Measurements from ENCODE around the gene PPP1R14C. TPM values are rescaled to one million over a fixed set of nuclear protein-coding genes. Genes with fewer than 3 reads are reported as not detected.

PPP1R14C gene
- total and polyA plus RNA-seq, 2 of the 13 experiments (the other 11 are each of a cell fraction or from before 2014, with no cell fraction given) = not detected

- TF ChIP-seq BATF2 (CRISPR knock-in tag; IDR thresholded peaks at IDR 0.05) = no peak
Observed at GRCh38 chr6:150142670-150143515, at the start of gene PPP1R14C (continued).

GRCh38 chr6:150093397-150093796 is 49.4 kb upstream of the PPP1R14C start:
- Histone ChIP-seq H3K9me3 (ENCODE audit: low read length) (no peaks in the 10 kb centered on the region), H3K4me3 (replicated peaks in 1 of 3; ENCODE audit: insufficient read depth in 1 of 3, low read depth in 2 of 3, low read length in 3 of 3) (no peak overlapping the region), H2AFZ (ENCODE audit: low read length) (no peak overlapping the region), H3K4me2 (ENCODE audit: low read depth, low read length) (no peak overlapping the region), H3K36me3 (replicated peaks in 1 of 2; ENCODE audit: control insufficient read depth in 1 of 2, insufficient read depth in 2 of 2, low read length in 2 of 2) (no peaks in the 10 kb centered on the region), H3K79me2 (ENCODE audit: insufficient read depth, low read length) (no peaks in the 10 kb centered on the region), H3K27me3 (ENCODE audit: control insufficient read depth in 1 of 2, insufficient read depth in 2 of 2, low read length in 2 of 2) (peaks cover 5 to 38% of the 10 kb centered on the region in 2 experiments), H3K27ac (ENCODE audit: extremely low read length, insufficient read depth, low read length) (no peak overlapping the region), H3K4me1 (ENCODE audit: insufficient read depth, low read length) (no peaks in the 10 kb centered on the region), H3K9ac (ENCODE audit: insufficient read depth, low read depth, low read length) (no peak overlapping the region), H4K20me1 (ENCODE audit: insufficient read depth, low read length) (no peaks in the 10 kb centered on the region)
- in situ Hi-C loops (cut with HindIII; ENCODE audit: extremely low pct_ligation_motif_present, low pct_unique_long_range_greater_than_20kb) = no loop called here
- FAIRE-seq (no peak), DNase-seq (ENCODE audit: low spot score) (no peak), ATAC-seq (0 out of 3 replicates have a peak, but pooled peaks have one; percentile 39)
- intact Hi-C loops (cut with micrococcal nuclease; ENCODE audit: unreplicated experiment) = no loop called here
- ChIA-PET CTCF (ENCODE audit: low intra/inter-chr PET ratio, low total read pairs) (no interaction called here), POLR2A (no interaction called here)
- BruUV-seq (replicated peaks) = no TSS peak
- WGBS (ENCODE audit: low lambda C conversion rate) = 50% methylated on average over 6 of the region's 6 CpGs
- no peak for TF ChIP-seq ZNF251 (CRISPR knock-in tag; IDR thresholded peaks at IDR 0.05)
- TF ChIP-seq HMG20A (CRISPR knock-in tag; IDR thresholded peaks at IDR 0.05; ENCODE audit: borderline replicate concordance) = no peak
- no peak for TF ChIP-seq MAFG (CRISPR knock-in tag; IDR thresholded peaks at IDR 0.05)
- no peak for TF ChIP-seq ZNF724P (CRISPR knock-in tag; IDR thresholded peaks at IDR 0.05; ENCODE audit: borderline replicate concordance)
- no peak for TF ChIP-seq ZMYM2 (CRISPR knock-in tag; IDR thresholded peaks at IDR 0.05)
- TF ChIP-seq FLYWCH1 (CRISPR knock-in tag; IDR thresholded peaks at IDR 0.05) = no peak
- no peak for TF ChIP-seq ZNF207 (IDR thresholded peaks at IDR 0.05; ENCODE audit: borderline replicate concordance)
- TF ChIP-seq, protein P1, sequence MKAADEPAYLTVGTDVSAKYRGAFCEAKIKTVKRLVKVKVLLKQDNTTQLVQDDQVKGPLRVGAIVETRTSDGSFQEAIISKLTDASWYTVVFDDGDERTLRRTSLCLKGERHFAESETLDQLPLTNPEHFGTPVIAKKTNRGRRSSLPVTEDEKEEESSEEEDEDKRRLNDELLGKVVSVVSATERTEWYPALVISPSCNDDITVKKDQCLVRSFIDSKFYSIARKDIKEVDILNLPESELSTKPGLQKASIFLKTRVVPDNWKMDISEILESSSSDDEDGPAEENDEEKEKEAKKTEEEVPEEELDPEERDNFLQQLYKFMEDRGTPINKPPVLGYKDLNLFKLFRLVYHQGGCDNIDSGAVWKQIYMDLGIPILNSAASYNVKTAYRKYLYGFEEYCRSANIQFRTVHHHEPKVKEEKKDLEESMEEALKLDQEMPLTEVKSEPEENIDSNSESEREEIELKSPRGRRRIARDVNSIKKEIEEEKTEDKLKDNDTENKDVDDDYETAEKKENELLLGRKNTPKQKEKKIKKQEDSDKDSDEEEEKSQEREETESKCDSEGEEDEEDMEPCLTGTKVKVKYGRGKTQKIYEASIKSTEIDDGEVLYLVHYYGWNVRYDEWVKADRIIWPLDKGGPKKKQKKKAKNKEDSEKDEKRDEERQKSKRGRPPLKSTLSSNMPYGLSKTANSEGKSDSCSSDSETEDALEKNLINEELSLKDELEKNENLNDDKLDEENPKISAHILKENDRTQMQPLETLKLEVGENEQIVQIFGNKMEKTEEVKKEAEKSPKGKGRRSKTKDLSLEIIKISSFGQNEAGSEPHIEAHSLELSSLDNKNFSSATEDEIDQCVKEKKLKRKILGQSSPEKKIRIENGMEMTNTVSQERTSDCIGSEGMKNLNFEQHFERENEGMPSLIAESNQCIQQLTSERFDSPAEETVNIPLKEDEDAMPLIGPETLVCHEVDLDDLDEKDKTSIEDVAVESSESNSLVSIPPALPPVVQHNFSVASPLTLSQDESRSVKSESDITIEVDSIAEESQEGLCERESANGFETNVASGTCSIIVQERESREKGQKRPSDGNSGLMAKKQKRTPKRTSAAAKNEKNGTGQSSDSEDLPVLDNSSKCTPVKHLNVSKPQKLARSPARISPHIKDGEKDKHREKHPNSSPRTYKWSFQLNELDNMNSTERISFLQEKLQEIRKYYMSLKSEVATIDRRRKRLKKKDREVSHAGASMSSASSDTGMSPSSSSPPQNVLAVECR (CRISPR knock-in tag; IDR thresholded peaks at IDR 0.05; ENCODE audit: borderline replicate concordance) = no peak
- TF ChIP-seq PAWR (CRISPR knock-in tag; IDR thresholded peaks at IDR 0.05; ENCODE audit: borderline replicate concordance) = no peak
- no peak for TF ChIP-seq MLXIP (CRISPR knock-in tag; IDR thresholded peaks at IDR 0.05; ENCODE audit: borderline replicate concordance)
- no peak for TF ChIP-seq SKI (IDR thresholded peaks at IDR 0.05; ENCODE audit: partially characterized antibody)
- TF ChIP-seq MED13 (CRISPR knock-in tag; IDR thresholded peaks at IDR 0.05) = no peak
- TF ChIP-seq AKAP8 (CRISPR knock-in tag; IDR thresholded peaks at IDR 0.05) = no peak
- TF ChIP-seq ZNF44 (CRISPR knock-in tag; IDR thresholded peaks at IDR 0.05) = no peak

All from HepG2 (cell line).